HG03565 (cell line): ENCODE results near the gene PITX2.
"Not testable (repeated sequence)": the region's sequence is repeated elsewhere in the genome, so short reads cannot be mapped to it uniquely, and the experiment has no call there.

Experiments used
- ATAC-seq: cut with Tn5 transposase; IDR thresholded peaks from one replicate; pipeline ENCODE4 v1.9.1; 2021; ENCODE audit warnings: mild to moderate bottlenecking, moderate library complexity; ENCODE audit not compliant: unreplicated experiment

The PITX2 gene

DNA sequence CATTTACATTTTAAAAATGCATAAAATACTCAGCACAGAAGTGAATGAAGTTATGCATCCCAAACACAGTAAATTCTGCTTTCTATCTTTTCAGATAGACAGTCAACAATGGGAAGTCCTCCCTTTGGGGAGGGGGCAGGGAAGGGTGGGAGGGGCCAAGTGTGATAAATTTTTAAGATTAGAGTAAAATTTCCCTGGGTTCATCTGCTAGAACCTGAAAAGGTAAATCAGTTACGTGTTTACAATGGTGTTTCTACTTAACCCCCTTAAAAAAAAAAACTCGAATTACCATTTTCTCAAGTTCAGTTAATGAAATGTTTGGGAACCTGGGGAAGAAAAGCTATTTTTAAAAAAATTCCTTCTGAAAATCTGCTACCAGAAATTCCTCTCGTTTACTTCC is 9.1 kb downstream of the PITX2 start:
- no peak for ATAC-seq

DNA sequence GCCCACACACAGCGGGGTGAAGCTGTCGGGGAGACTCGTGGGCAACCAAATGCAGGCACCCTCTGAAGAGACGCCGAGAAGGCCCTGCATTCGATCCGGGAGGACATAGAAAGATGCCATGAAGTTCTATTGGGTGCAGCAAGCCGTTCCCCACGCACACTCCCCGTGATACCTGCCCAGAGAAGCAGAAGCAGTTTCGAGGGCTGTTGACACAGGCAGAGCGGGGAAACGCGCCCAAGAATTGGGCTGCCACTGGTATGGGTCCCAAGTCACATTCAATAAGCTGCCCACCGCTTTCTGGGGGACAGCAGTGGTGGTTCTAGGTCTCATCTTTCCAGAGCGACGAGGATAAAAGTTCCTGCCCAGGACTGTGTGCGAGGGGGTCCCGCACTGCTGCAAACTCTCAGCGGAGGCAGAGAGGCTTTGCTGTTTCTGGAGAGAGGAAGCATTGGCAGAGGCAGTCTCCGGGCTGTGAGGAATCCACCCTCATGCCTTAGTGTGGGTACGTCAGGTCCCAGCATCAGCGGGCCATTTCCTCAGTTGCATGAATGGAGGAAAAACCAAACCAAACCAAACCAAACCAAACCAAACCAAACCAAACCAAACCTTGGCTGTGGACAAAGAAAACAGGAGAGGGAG is 10.1 kb downstream of the PITX2 start:
- no peak for ATAC-seq

DNA sequence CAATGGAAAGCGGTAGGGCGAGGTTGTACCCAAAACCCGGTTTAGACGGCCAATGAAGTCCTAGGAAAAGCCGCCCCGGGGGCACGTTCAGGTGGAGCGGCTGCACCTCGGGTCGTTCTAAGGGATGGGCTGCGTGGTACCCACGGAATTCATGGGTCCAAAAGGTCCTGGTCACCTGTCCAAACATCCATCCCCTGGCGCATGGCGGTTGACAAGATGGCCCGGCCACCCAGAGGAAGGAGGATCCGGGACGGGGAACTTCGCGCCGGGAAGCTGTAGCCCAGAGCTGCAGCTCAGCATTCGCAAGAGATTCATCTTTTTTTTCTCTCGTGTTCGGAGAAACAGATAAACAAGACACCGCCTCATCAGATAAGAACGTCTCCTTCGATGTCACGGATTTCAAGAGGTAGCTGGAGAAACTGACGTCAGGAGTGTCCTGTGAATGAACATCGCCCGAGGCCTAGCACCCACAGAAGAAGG is 10.9 kb downstream of the PITX2 start:
- no peak for ATAC-seq

DNA sequence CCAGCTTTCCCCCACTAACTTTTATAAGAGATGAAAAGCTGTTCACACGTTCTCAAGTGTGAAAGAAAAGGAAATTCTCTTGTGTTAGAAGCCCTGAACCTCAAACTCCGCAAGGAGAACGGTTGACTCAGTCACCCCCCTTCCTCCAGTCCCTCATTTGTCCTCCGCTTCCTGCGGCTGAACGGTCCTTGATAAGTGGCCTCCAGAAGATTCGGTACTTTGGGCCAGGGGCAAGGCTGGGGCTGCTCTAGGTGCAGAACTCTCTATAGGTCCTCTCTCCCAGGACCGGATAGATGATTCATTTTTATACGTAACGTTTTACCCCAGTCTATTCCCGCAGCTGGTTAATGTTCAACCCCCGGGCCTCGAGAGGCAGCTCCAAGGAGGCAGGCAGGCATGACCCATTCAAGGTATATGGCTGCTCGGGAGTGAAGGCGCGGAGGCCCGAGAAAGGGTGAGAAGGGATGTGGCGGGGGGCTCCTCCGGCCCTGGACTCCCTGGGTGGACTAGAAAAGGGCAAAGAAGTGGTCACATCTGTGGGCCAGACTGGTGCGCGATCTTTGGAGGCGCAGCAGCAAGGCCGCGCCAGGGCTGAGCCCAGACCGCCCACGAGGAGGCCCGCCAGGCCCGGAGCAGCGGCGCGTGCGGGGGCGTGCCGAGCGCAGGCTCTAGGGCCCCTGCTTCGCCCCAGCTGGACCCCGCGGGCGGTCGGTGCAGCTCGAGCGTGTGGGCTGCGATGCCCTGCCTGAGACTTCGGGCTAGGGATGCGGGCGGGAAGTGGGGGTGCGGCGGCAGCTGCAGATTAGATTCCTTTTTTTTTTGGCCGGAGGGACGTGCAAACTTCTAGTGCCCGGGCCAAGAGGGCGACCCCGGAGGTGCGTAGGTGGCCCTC is 11.7 kb downstream of the PITX2 start:
- peak; percentile 68 for ATAC-seq

DNA sequence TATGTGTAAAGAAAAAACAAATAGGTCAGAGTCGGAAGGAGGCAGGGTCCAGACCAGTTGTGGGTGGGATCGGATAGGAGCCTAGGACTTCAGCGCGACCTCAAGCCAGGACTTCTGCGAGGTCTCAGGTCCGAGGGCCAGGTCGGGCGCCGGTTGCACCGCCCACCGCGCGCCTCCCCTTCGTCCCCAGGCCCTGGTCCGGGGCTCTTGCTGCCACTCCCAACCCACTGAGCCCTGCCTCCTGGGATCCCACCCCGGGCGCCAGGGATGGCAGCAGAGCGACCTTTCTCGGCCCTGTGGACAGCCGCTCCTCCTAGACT is 12.3 kb downstream of the PITX2 start:
- no peak for ATAC-seq

DNA sequence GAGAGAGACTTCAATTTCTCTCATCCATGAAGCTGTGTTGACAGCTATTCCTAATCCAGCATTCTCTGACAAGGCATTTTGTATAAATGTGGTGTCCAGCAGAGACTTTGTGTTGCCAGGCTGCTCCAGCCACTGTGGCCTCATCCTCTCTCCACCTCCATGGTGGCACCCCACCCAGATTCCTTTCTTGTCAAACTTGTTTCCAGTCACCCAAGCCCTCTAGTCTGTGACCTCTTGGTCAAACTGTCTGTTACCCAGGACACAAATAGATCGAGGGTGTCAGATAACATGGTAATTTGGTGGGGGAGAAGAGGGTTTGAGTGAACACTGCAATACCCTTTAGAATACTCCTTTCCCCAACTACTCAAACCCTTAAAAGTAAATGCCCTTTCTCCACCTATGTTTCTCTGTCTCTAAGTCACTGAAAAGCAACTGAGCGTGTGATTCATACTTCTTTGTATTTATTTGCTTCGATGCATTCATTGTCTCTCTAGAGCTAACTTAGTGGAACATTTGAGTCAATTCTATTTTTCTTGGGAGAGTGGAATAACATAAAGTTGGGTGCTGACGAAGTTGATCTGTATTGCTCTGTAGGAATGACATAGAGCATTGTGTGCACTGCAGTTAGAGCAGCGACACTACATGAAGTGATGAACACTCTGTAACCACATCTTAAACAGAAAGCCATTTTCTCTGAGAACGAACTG is 13.7 kb downstream of the PITX2 start:
- ATAC-seq = no peak

DNA sequence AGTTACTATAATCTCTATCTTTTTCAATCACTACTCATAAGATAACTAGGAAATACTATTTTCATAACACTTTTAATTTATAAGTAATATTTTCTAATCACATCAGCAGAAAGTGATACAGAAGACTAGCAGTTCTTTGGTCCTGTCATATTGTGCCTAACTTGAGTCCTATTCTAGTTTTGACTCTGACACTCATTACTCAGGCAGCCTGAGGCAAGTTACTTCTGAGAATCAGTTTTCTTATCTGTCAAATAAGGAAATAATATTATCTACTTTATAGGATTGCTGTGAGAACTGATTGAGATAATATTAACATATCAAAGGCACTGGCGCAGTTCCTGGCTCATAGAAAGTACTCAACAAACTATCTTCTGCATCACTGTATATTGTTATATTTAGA is 17.8 kb downstream of the PITX2 start:
- ATAC-seq = no peak

DNA sequence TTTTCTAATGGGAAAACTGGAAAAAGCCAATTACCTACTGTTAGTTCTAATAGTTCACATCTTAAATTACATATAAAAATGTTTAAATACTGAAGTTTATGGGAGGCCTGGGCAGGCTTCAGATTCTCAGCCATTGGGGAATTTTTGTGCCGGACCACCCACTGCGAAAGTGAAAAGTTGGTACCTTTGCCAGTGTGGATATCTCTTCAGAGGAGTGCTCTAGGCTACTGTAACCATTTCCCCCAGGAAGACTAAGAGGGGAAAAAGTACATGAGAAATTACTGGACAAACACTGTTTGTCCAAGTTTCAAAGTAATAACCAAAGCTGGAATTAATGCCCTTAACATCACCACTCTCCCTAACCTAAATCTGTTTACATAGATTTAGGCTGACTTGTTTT is 20.8 kb downstream of the PITX2 start:
- ATAC-seq = no peak

DNA sequence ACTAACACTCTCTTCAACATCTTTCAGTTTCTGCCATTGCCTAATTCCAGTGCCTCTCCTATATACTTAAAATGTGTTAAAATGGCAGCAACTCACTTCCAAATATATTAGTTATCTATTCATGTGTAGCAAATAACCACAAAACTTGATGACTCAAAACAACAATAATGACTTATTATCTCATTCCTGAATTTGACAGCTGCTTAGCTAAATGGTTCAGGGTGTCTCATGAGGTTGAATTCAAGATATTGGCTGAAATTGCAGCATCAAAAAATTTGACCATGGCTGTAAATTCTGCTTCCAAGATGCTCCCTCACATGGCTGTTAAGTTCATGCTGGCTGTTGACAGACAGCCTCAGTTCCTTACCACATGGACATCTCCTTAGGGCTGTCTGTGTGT is 25.3 kb downstream of the PITX2 start:
- ATAC-seq = no peak

DNA sequence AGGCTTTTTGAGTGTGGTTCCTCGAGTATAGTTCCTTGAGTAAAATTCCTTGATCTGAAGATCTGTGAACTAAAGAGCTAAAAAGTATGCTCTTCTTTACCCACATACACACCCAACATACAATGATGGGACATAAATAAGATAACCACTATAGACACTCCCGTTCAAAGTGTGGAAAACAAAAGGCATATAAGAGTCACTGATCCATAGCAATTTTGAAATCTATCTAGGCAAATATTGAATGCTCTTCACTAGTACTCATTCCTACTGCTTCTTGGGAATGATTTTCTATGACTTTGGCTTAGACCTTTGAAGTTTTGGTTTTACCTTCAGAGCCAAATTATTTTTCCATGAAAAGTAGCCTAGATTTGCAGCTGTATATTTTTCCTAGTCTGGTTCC is 26.4 kb downstream of the PITX2 start:
- ATAC-seq = no peak

DNA sequence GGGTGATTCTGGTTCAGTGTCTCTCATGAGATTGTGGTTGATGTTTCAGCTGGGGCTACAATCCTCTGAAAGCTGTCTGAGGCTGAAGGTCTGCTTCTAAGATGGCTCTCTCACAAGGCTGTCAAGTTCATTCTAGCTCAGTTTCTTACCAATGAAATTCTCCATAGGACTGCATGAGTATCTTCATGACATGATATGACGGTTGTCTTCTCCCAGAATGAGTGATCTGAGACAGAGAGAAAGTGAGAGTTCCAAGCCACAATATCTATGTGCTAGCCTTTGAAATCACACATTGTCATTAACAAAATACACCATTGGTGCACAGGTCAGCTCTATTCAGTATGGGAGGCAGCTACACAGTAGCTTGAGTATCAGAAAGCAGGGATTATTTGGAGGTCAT is 27.3 kb downstream of the PITX2 start:
- no peak for ATAC-seq

DNA sequence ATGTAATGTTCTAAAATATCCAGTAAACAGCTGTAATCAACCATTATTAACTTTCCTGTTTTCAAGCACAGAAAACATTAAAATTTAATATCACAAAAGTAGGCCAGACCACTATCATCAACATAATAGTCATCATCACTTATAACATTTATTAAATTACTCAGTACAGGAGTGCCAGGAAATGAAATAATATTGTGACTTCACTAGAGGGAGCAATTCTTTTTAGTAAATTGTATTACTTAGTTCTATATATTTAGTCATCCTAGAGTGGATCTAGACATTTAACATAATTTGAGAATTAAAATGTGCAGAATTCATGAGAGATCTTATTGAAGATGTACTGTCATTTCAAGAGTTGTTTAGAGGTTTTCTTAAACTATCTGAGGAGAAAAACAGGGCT is 33.6 kb downstream of the PITX2 start:
- ATAC-seq = no peak

DNA sequence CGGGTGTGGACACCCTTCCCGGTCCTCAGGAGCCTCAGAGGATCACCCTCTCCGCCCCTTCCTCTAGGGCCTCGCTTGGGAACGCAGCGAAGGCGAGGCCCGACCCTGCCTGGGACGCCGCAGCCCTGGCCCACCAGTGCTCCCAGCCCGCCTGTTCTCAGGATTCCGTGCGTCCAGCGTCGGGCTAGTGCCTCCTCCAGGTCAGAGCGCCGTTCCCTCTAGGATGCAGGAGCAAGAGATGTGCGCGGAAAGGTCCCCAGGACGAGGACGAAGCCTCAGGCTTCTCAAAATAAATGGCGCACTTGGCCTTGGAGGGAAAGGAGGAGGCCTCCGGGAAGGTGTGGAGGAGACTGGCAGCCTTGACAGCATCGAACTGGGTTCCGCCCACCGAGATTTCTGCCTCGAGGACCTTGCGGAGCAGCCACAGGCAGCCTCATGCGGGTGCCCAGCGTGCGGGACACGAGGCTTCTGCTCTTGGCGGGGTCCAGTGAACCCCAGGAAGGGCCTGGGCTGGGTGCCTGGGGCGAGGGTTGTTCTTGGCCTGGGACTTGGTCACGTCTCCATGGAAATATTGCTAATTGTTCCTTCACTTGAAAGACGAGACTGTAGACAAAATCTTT is 35.1 kb downstream of the PITX2 start:
- ATAC-seq = no peak

DNA sequence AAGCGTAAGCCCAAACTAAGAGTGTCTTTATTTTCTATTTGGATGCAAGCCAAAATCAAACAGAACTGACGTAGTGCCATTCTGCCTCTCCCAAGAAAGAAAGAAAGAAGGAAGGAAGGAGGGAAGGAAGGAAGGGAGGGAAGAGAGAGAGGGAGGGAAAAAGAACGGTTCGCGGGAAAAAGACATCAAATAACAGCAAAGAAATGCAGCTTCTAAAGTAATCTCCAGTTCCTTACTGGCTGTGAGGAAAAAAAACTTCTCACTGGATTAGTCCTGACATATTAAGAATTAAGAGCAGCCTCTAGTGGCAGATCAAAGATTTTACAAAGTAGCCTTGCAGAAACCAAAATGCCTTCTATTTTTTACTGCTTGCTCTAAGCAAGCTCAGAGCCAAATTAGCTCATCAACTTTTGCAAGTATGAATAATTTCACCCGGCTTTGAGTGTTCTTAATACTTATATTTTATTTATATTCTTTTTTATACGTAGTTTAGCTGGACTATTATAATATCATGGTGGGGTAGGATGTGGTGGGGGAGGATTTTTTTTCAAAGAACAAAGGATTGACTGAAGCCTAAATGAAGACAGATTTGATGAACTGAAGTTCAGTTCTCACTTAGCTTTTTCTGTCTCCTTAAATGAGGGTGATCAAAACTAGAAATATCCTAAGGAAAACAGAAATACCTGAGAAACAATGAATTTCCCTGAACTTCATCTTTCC is 36.6 kb downstream of the PITX2 start:
- ATAC-seq = no peak

DNA sequence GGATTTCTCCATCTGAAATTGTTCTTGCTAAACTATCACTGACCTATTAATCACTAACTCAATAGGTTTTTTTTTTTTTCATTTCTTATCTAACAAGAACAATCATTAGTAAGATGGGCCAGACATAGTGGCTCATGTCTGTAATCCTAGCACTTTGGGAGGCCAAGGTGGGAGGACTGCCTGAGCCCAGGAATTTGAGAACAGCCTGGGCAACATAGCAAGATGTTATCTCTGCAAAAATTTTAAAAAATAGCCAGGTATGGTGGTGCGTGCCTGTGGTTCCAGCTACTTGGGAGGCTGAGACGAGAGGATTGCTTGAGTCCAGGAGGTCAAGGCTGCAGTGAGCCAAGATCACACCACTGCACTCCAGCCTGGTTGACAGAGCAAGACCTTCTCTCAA is 46.2 kb downstream of the PITX2 start:
- not testable (repeated sequence) for ATAC-seq
